ENCODE data around the gene BCAP31. TPM values are rescaled to one million over a fixed set of nuclear protein-coding genes. Genes with fewer than 3 reads are reported as not detected.
"Not testable (repeated sequence)": the region's sequence is repeated elsewhere in the genome, so short reads cannot be mapped to it uniquely, and the experiment has no call there.

BCAP31 gene
- total RNA-seq, 2 experiments from 2014 or later, result 145 to 150 TPM

DNA sequence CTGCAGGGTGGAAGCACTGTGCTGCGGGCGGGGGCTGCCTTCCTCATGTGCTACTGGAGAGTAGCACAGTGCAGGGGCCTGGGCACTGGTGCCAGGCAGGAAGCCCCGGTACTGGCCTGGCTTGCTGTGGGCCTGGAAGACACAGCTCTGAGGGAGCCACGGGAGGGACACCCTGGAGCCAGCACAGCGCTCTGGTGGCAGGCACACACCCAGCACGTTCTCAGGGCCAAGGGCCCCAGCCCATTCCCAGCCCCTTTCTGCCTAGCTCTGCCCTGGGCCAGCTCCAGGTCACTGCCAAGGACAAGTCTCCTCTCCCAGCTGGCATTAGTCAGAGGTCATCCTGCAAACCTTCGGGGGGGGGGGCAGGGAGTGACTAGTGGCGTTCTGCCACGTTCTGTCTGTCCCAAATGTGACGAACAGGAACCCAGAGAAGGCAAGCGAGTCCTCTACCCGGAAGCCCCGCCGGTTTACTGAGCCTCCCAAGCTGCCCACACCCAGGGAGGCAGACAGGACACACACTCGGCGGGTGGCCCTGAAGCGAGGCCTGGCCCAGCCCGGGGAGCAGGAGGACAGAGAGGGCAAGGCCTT, 24.3 kb downstream of the BCAP31 start:
- CTCF ChIA-PET, POLR2A ChIA-PET: not testable (repeated sequence)

- POLR2A ChIA-PET, CTCF ChIA-PET: not testable (repeated sequence)
Observed at GRCh38 chrX:153699210-153699783, 24.9 kb downstream of the BCAP31 start.

GRCh38 chrX:153697924-153698865, 26.0 kb downstream of the BCAP31 start:
- ChIA-PET POLR2A (no interaction called here), CTCF (no interaction called here)

DNA sequence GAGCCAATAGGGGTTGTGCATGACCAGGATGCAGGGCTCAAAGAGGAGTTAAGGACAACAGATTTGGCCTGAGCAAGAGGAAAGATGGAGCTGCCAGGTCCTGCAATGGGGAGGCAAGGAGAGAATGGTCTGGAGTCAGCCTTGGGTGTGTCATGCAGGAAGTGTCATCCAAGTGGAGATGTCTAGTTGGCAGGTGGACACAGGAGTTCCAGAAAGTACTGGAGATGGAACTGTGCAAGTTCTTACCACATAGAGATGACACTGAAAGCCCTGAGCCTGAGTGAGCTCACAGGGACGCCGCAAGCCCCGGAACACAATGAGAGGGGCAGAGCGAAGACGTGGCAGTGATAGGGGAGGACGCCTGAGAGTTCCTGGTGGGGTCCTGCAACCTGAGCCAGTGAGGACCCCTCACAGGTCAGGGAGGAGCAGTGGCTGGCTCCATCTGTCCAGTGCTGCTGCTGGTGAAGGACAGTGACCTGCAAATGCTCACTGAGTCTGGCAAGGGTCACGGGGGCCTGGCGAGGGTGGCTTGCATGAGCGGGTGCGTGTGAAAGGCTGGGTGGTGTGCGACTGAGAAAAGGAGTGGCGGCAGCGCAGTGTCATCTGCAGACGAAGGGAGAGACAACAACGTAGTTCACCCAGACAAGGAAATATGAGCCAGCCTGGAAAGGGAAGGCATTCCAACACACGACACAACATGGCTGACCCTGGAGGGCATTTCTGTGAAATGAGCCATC, 27.0 kb downstream of the BCAP31 start:
- CTCF ChIA-PET, POLR2A ChIA-PET: not testable (repeated sequence)

DNA sequence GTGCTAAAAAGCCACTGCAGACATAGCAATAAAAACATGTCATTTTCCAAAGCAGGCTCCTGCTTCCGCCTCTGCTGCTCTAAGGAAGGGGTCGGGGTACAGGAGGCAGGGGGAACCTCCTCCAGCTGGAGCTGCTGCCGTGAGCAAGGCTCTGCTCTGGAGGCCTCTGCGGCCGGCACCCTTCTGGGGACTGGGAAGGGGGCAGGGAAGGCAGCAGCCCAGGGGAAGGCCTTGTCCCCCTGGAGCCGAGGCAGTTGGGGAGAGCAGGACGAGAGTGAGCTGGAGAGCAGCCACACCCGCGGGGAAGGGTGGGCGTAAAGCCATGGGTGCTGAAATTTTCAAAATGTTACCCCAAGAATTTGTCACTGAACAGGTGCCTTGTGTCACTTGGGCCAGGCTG, 27.6 kb downstream of the BCAP31 start:
- POLR2A ChIA-PET, result not testable (repeated sequence)

DNA sequence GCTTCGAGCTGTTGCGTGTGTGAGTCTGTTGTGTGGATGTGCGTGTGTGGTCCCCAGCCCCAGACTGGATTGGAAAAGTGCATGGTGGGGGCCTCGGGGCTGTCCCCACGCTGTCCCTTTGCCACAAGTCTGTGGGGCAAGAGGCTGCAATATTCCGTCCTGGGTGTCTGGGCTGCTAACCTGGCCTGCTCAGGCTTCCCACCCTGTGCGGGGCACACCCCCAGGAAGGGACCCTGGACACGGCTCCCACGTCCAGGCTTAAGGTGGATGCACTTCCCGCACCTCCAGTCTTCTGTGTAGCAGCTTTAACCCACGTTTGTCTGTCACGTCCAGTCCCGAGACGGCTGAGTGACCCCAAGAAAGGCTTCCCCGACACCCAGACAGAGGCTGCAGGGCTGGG, 28.1 kb downstream of the BCAP31 start:
- POLR2A ChIA-PET, result interaction anchor here (0.5 kb wide), 1 partner anchor 11 kb away, joined by 5 read pairs; no protein-coding TSS in a partner anchor

More for the DNA sequence above, 27.6 kb downstream of the BCAP31 start:
- CTCF ChIA-PET, result not testable (repeated sequence)

DNA sequence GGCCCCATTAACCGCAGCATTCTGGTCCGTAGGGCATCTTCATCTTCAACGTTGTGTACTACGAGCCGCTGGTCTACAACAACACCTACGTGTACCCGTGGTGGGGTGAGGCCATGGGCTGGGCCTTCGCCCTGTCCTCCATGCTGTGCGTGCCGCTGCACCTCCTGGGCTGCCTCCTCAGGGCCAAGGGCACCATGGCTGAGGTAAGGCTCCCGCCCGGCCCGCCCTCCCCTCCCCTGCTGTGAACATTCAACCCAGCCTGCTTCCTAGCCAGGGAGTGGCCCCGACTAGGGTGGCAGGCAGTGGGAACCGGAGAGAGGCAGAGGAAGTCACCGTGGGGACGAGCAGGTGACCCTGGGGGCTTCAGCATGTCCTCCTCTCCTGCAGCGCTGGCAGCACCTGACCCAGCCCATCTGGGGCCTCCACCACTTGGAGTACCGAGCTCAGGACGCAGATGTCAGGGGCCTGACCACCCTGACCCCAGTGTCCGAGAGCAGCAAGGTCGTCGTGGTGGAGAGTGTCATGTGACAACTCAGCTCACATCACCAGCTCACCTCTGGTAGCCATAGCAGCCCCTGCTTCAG, 29.4 kb downstream of the BCAP31 start:
- ChIA-PET POLR2A (no interaction called here), CTCF (no interaction called here)

More for the DNA sequence above, 28.1 kb downstream of the BCAP31 start:
- CTCF ChIA-PET, result no interaction called here

- POLR2A ChIA-PET, CTCF ChIA-PET: not testable (repeated sequence)
Observed at GRCh38 chrX:153694256-153694655, 29.9 kb downstream of the BCAP31 start.

GRCh38 chrX:153693216-153694086, 30.7 kb downstream of the BCAP31 start:
- POLR2A ChIA-PET, result no interaction called here
- CTCF ChIA-PET, result no interaction called here

DNA sequence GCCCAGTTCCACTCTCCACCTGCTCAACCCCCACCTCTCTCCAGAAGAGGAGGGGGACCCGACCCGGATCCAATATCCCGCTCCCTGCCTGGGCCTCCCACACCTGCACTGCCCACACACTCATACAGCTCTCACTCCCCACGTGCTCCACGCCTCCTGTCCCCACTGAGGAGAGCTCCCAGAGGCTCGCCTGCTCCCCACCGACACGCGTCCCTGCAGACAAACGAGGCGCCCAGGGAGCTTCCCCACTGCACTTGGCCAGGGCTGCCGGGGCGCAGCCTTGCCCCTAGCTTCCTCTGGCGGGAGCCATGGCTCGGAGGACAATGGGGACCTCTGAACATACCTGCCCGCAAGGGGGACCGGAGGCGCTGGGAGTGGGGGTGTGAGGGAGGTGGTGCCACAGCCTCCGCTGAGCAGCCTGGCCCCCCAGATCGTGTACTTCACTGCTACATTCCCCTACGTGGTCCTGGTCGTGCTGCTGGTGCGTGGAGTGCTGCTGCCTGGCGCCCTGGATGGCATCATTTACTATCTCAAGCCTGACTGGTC, 31.5 kb downstream of the BCAP31 start:
- CTCF ChIA-PET, result interaction anchor here (0.6 kb wide), 1 partner anchor 28 kb away, joined by 3 read pairs; no protein-coding TSS in a partner anchor
- POLR2A ChIA-PET, result no interaction called here

DNA sequence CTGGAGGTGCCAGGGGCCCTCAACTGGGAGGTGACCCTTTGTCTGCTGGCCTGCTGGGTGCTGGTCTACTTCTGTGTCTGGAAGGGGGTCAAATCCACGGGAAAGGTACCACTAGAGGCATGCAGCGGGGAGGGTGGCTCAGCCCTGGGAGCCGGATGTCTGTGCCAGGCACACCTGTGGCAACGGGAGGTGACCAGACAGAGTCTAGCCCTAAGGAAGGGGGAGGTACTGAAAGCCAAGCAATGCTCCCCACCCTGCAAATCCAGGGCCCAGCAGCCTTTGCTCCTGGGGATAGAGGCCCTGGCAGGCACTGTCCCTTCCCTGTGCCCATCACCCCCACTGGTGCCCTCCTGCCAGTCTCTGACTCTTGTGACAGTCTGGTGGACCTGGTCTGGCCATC, 32.2 kb downstream of the BCAP31 start:
- CTCF ChIA-PET, result interaction anchor here (0.6 kb wide), 1 partner anchor 29 kb away, joined by 3 read pairs; no protein-coding TSS in a partner anchor
- POLR2A ChIA-PET, result no interaction called here

DNA sequence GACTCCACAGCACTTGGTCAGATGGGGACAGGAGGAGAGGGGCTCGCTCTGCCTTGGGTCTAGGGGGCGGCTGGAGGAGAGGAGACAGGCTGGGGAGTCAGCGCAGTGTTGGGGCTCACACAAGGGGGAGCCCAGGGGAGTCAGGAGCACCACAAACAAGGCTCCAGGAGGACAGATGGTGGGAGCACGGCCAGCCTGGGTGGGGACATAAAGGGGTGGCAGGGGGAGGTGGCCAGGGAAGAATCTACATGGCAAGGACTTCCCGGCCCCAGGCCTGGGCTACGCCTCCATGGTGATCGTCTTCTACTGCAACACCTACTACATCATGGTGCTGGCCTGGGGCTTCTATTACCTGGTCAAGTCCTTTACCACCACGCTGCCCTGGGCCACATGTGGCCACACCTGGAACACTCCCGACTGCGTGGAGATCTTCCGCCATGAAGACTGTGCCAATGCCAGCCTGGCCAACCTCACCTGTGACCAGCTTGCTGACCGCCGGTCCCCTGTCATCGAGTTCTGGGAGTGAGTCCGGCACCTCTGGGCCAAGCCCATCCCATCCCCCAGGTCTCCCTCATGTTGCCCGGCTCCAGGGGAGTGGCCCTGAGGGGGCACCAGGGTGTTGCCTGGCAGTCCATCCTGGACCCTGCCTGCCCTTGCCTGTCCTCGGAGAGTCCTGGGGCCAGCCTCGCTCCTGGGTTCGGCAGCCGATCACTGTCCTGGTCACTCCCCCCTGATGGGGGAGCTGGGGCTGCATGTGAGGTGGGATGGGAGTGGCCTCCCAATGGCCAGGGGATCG, 33.0 kb downstream of the BCAP31 start:
- POLR2A ChIA-PET, CTCF ChIA-PET: not testable (repeated sequence)

DNA sequence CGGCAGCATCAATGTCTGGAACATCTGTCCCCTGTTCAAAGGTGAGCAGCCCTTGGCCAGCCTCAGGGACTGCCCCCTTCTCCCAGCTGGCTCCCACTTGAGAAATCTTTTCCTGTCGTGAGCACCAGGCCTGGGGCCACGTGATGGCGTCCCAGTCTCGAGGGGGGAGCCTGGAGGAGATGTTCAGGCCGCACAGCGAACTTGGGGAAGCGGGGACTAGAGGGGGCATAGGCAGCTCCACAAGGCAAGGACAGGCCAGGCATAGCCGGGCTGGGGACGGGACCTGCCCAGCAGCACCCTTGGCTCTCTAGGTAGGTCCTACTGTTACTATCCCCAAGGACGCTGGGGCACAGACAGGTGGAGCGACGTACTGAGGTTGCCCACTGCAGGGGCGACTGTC, 33.7 kb downstream of the BCAP31 start:
- ChIA-PET CTCF (no interaction called here), POLR2A (no interaction called here)

DNA sequence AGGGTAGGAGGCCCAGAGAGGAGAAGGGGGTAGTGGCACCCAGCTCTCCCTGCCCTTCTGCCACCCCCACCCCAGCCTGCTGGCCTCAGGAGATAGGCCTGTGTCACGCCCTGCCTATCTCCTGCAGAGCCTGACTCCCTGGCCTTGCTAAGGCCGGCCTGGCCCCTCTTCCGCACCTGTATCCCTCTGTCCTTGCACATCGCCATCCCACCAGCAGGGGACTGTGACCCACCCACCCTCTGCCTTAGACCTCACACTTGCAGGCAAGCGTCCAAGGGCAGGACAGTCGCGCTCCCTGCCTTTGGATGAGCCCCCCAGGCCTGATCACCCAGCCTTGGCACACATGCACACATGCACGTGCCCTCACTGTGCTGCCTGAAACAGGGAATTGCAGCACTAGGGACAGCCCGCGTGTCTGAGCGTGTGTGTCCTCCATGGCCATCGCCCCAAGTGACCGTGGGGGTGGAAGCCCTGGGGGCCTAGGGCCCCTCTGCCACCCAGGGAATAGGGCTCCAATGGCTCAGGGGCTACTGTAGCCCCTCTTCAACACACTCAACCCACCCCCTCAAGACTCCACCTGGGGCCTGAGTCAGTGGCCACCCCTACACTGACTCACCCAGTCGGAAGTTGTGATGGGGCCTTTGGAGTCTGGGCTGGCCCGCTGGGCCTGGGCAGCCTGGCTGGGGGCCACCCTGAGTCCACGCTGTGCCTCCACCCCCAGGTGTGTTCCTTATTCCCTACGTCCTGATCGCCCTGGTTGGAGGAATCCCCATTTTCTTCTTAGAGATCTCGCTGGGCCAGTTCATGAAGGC, 34.3 kb downstream of the BCAP31 start:
- CTCF ChIA-PET, result no interaction called here
- POLR2A ChIA-PET, result no interaction called here

- CTCF ChIA-PET, result no interaction called here
- POLR2A ChIA-PET, result no interaction called here
Observed at GRCh38 chrX:153688911-153689590, 35.1 kb downstream of the BCAP31 start.

DNA sequence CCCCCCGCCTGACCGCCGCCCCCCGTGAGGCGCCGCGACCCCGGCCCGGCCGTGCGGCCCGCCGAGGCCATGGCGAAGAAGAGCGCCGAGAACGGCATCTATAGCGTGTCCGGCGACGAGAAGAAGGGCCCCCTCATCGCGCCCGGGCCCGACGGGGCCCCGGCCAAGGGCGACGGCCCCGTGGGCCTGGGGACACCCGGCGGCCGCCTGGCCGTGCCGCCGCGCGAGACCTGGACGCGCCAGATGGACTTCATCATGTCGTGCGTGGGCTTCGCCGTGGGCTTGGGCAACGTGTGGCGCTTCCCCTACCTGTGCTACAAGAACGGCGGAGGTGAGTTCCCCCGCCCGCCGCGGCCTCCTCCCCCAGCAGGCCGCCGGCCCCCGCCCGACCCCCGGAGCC, 35.7 kb downstream of the BCAP31 start:
- ChIA-PET CTCF (no interaction called here), POLR2A (no interaction called here)

DNA sequence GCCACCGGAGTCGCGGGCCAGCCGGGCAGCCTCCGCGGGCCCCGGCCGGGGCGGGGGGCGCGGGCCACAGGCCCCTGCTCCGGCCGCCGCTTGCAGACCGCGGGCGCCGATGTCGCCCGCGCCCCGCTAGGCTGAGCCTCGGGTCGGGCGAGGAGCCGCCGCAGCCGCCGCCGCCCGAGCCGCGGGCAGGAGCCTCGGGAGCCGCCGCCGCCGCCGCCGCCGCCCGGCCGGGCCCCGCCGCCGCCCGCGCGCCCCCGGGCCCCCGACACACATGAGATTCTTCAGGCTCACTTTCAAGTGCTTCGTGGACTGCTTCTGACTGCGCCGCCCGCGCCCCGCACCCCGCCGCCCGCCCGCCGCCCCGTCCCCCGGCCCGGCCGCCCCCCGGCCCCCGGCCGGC, 36.1 kb downstream of the BCAP31 start:
- ChIA-PET CTCF (no interaction called here), POLR2A (no interaction called here)

All from activated CD8-positive, alpha-beta memory T cell treated with anti-CD3 and anti-CD28 coated beads for 36 hours (primary cell).